NCI-H2107 treated with DMSO at 0.1 percent for 48 hours (cell line): Measurements from ENCODE around the gene WDR27.
"Not testable (repeated sequence)": the region's sequence is repeated elsewhere in the genome, so short reads cannot be mapped to it uniquely, and the experiment has no call there.

ENCODE experiments used
- DNase-seq: peaks from one replicate; lab custom pipeline; 2025; ENCODE audit not compliant: unreplicated experiment; lab: John Stamatoyannopoulos, UW

Gene WDR27

DNA sequence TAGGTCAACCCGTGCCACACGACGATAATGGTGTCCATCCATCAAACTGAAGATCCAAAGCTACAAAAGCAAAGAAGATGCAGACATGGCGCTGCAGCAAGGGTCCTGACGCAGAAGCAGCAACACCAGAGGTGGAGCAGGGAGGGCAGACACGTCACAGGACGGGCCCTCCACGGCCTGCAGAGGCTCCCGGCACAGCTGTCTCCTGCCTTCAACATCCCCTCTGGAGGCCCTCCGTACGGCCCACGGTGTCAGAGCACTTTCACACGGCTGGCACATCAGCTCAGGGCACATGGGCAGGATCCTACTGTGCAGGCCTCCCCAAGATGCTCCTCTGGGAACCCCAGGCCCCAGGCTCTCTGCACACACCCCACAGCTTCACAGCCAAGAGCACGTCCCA lies 37.6 kb downstream of the WDR27 start:
- DNase-seq: no peak

DNA sequence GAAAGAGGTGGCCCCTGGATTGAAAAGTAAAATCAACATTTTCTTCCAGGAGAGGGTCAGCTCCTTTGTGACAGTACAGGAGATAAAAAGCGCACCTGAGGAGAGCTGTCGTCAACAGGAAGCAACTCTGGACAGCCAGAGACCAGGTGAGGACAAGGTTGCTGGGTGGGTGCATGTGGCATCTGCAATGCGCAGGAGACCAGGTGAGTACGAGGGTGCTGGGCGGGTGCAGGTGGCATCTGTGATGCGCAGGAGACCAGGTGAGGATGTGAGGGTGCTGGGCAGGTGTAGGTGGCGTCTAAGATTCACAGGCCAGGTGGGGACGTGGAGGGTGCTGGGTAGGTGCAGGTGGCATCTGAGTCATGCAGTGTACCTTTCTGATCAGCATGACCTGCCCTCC lies 38.4 kb downstream of the WDR27 start:
- DNase-seq: no peak

DNA sequence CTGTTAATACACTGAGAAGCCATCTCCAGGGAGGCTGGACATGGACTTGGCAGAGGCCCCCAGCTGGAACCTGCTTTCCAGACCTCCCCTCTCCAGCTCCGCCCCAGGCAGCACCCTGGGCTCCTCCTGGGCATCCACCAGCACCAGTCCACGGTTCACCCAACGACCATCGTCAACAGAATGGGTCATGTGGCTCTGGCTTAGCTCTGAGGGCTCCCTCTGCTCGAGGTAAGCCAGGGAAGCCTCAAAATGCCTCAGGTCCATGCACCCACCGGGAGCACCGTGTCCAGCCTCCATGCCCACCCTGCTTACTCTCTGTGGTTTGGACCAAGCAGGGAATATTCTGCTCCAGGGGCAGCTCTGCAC lies 40.5 kb downstream of the WDR27 start:
- no peak for DNase-seq

DNA sequence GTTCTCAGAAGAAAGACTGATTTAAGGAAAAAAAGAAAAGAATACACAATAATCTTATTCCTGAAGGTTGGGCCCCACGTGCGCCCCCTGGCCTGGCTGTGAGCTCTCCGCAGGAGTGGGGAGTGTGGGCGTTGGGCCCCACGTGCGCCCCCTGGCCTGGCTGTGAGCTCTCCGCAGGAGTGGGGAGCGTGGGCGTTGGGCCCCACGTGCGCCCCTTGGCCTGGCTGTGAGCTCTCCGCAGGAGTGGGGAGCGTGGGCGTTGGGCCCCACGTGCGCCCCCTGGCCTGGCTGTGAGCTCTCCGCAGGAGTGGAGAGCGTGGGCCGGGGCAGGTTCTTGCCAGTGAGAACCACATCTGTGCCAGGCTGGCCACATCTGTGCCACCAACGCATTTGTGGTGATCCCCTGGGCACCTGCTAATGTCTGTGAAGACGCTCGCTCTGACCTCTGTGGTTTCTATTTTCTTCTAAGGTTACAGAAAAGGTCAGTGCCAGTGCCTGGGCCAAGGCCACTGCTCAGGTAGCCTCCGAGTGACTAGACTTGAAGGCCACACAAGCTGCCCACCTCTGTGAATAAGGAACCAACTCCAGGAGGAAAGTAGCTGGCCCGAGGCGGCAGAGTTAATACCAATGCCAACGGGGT lies 41.0 kb downstream of the WDR27 start:
- no peak for DNase-seq

DNA sequence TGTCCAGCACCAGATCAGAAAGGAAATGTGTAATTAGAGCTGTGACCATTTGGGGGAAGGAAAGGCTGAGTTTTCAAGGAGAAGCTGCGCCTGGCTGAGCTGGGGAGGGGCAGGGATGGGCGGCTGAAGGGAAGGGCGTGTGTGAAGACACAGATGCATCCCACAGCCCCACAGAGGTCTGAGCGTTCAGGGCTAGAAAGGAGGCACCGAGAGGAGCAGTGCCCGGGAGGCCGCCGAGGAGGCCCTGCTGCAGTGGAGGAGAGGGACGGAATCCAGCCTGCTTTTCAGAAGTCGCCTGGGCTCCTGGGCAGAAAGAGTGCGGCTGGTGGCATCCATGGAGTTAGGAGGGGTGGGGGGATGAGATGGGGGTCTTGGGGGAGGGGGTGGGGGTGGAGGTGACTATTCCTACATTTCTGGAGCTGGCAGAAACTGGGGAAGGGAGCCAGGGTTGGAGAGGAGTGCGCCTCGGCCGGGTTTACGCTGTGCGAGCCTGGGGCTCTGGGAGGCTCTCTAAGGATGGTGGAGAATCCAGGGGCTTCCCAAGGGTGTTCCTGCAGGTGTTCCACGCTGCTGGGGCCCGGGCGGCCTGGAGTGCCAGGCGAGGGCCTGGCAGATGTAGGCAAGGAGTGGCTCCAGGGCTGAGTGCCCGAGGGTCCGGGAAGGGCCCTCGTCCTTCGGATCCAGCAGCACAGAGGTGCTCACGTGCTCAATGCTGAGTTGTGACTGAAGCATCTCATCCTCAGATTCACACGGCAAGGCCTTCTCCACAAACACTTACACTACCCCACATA lies 41.8 kb downstream of the WDR27 start:
- no peak for DNase-seq

DNA sequence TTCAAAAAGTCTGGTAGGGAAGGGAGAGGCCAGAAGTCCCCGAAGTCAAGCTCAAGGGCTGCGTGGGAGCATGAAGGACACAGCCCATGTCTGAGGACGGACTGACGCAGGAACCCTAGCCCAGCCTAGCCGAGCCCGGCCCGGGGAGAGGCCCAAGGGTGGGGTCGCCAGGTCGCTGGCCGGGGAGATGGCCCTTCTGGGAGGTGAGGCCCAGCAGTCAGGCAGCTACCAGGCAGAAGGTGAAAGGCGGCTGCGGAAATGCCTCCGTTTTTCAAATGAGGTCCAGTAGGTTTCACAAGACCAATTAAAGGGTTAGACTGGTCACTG lies 44.6 kb downstream of the WDR27 start:
- DNase-seq: no peak

DNA sequence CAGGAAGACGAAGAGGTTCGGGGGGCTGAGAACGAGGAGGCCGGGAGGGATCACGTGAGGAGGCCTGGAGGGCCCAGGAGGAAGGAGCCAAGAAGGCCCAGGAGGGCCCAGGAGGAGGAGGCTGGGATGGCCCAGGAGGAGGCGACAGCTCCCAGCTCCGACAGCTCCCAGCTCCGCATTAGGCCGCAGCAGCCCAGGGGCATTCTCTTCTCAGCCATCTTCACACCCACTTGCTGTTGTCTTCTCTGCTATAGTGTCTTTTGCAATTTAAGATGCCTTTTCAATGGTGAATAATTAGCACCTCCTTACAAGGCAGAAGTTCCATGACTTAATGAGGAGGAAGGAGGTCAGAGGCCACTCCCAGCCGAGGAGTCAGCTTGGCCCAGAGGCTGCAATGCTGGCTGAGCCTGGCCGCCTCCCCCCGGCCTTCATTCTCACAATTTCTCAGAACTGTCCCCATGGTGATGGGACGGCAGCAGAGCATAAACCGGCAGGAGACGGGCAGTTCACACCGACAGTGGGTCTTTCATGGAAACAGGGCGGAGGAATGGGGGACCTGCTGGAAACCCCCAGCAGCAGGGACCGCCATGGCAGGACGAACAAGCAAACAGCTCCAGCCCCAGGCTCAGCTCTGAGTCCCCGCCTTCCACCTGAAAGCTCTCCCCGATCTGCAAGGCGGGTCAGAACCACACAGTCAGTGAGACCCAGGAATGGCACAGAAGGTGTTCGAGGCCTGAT lies 45.1 kb downstream of the WDR27 start:
- DNase-seq: no peak

DNA sequence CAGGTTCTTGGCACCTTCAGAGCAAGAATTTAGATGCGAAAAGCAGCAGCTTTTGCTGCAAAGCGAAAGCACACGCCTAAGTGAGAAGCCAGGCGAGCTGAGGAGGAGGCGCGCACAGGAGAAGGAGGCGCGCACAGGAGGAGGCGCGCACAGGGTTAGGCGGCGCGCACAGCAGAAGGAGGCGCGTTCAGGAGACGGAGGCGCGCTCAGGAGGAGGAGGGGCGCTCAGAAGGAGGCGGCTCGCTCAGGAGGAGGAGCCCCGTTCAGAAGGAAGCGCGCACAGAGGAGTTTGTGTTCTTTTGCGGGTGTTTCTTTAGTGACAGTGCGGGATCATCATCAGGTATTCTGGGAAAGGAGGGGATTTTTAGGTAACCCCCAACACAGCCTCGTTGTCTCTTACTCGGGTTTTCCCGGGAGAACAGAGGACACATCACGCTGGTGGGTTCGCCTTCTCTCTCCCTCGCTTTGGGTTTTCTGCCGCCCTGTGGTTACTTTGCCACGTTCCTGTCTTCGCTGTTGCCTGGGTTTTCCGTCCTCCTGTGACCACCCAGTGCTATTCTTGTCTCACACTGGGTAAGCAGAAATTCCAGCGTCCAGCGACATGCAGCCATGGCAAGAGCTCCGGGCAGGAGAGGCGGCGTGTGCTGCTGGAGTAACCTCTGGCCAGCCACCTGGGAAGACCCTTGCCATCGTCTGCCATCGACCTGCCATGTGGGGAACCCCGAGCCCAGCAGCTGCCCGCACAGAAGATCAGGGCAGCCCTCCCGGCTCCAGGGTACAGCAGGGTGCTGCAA lies 47.0 kb downstream of the WDR27 start:
- no peak for DNase-seq

DNA sequence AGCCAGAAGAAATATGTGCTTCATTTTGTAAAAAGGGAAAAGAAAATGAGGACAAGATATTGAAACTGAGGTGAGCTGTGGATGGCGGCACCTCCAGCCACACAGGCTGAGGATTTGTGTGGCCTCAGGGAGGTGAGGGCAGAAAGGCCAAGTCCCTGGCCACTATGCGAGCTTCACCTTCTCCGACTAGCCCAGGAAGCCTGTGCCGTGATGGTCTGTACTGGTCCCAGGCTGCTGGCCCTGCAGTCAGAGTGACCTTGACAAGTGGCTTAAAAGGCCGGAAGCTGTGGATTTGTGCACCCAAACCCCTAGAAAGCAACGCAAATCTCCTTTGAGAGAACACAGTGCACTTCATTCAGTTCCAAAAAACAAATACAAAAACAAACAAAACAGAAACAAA lies 48.1 kb downstream of the WDR27 start:
- DNase-seq: no peak

DNA sequence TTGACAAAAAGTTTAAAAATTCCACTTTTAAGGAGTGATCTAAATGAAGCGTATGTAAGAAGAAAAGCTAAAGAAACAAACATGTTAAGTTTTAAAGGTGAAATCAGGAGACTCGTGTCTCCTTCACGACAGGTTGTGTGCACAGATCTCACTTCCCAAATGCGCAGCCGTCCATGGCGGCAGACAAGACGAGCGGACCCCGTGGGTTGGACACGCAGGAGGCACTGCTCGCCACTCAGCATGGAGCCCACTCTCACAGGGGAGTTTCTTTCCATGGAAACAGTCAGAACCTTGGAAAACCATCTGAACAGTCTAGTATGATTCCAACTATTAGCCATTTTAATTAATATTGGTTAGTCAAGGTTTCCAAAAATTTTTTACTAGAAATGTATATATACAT lies 48.9 kb downstream of the WDR27 start:
- no peak for DNase-seq

DNA sequence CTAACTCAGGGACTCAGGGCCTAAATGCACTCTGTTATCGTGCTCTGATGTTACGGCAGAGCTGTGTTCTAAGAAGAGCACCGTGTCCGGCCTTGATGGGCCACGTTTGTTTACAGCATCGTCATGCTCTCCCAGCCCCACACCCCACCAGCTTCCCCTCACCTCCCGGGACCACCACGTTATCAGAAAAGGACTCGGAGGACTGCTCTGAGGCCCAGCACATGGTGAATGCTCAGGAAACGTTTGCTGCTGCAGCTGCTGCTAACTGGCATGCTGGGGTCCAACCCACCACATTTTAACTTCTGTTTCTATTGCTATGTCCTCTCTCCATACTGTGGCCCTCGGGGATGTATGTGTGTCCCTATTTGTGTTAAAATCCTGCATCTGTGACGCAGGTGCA lies 50.3 kb downstream of the WDR27 start:
- no peak for DNase-seq

DNA sequence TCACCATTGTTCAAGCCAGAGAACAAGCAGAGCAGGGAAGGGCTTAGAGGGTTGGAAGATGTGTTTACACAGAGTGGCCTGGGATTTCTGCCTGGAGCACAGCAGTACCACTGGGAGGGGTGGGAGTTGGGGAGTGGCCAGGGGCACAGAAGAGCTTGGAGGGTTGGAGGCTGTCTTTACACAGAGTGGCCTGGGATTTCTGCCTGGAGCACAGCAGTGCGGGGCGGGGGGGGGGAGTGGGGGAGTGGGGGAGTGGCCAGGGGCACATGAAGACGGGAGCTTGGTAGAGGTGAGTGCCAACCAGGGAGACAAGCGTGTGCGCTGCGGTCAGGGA lies 50.9 kb downstream of the WDR27 start:
- DNase-seq: no peak

DNA sequence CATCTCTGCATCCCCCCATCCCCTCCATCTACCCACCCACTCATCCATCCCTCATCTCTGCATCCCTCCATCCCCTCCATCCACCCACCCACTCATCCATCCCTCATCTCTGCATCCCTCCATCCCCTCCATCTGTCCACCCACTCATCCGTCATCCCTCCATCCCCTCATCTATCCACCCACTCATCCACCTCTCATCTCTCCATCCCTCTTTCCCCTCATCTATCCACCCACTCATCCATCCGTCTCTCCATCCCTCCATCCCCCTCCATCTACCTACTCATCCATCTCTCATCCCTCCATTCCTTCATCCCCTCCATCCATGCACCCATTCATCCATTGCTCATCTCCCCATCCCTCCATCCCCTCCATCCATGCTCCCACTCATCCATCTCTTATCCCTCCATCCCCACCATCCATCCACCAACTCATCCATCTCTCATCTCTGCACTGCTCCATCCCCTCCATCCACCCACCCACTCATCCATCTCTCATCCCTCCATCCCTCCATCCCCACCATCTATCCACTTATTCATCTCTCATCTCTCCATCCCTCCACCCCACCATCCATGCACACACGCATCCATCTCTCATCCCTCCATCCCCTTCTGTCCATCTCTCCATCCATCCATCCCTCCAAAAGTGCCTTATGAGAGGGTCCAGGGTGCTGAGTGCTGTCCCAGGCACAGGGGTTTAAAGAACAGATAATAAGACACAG lies 51.4 kb downstream of the WDR27 start:
- no peak for DNase-seq

DNA sequence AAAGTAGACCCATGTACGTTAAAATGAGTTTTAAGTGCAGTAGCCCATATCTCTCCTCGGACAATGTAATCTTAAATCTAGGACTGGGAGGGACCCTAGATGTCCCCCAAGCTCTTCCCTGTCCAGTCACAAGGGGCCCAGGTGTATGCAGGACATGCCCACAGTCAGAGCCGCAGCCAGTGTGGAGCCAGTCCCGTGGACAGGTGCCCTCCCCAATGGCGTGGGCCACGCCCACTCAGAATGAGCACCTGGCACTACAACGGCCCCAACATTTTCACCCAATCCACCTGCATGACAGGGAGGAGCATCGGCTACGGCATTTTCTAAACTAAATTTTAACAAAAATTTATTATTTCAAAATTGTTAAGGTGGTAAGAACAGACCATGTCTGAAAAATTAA lies 53.2 kb downstream of the WDR27 start:
- no peak for DNase-seq

DNA sequence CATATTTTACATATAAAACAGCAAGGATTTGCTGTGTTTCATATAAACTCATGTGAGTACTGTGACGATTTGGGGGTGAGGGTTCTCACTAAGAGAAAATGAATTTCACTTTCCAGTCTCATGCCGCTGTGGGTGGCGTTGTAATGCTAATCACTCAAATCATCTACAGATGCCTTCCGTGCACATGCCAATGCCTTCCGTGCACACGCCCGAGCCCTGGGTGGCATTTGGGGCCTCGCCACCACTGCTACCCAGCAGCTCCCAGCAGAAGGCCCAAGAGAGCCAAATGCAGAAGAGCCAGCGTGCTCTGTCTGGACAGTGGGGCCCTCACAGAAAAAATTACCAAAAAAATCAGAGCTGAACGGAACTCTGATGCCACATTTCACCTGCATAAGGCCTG lies 53.7 kb downstream of the WDR27 start:
- DNase-seq: no peak

DNA sequence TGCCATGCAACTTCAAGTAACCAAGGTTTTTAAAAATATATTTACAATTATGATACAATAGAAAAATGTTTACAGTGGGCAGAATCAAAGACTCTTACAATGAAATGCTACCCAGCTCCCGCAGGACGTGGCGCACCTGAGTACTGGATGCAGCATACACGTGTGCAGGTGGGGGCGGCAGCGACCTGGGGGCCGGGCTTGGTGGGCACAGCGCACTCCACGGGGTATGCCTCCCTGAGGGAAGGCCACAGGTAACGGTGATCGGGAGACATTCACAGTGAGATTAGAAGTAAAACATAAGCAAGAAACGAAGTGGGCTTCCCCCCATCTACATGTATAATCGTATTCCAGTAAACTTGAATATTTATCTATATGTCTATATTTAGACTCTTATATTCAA lies 54.2 kb downstream of the WDR27 start:
- DNase-seq: no peak

DNA sequence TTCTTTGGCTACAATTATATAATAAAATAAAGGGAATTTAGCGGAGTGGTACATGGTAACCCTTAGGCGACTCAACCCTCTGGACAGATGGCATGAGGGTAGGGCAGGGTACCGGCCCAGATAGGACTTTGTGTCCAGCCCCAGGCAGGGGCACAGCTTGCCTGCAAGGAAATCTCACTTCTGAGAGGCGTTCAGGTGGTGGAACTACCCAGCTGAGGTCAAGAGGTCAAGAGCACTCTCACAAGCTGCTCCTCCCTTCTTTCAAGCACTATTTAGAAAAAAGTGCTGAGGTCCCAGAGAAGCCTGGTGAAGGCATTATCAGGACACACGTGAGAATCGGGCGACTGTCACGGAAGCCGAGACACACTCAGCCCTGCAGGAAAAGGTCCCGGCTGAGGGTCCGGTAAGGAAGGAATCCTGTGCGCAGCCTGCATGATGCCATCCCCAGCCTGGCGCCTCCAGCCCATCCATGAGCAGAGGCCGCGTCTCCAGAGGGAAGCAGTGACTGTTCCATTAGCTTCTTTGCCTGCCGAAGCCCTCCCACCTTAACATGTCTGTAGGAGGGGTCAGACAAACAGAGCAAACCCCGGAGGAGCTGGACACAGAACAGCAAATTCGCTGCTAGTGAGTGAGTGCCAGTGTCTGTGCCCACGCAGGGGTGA lies 54.8 kb downstream of the WDR27 start:
- DNase-seq: no peak

DNA sequence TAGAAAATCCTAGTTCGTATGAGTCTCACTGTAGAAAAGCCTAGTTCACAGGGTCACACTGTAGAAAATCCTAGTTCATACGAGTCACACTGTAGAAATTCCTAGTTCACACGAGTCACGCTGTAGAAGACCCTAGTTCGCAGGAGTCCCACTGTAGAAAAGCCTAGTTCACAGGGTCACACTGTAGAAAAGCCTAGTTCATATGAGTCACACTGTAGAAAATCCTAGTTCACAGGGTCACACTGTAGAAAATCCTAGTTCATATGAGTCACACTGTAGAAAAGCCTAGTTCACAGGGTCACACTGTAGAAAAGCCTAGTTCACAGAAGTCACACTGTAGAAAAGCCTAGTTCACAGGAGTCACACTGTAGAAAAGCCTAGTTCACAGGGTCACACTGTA lies 56.4 kb downstream of the WDR27 start:
- not testable (repeated sequence) for DNase-seq

DNA sequence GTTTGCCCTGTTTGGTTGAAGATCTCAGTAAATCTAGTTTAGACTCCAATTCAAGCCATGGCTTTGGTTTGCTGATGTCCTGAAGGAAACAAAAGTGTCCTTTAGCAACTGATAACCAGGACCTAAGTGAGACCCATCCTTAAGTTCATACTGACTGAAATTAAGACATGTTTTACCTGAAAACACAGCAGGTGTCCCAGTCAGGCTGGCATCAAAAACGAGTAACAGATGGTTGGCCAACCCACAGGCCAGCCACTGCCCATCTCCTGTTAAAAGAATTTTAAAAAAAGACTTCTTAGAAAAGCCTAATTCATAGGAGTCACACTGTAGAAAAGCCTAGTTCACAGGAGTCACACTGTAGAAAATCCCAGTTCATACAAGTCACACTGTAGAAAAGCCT lies 58.3 kb downstream of the WDR27 start:
- no peak for DNase-seq

DNA sequence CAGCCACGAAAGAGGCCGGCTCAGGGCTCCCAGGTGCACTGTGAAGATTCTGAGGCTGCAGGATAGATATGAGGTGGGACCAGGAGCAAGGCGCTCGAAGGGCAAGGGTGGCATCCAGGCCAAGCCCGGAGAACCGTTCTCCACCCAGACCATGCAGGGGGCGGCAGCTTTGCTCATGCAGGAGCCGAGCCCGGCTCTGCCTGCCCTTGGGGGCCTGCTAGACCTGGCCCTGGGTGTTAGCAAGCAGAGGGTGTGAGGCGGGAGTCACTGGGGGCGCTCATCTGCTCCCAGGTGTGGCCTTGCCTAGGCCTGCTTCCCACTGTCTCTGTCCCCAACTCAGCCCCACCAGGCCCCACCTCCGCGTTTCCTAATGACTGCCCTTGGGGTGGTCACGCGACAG lies 59.4 kb downstream of the WDR27 start:
- DNase-seq: no peak
